HG03280 (cell line): Measurements from ENCODE around the gene CCL1.

ENCODE experiments used
- ATAC-seq: cut with Tn5 transposase; IDR thresholded peaks from one replicate; pipeline ENCODE4 v1.9.1; 2021; ENCODE audit warnings: mild to moderate bottlenecking, moderate library complexity; ENCODE audit not compliant: unreplicated experiment

The CCL1 gene

GRCh38 chr17:34363183-34363661 is at the start of gene CCL1:
TSS of gene CCL1 (minus strand) at chr17:34363233. CDS start at chr17:34363161, 72 bp downstream.
- no peak for ATAC-seq

- no peak for ATAC-seq
These were observed 49.5 kb upstream of the CCL1 start for GRCh38 chr17:34412534-34412933.

GRCh38 chr17:34411646-34412421 is 48.8 kb upstream of the CCL1 start:
- no peak for ATAC-seq

- ATAC-seq, result no peak
These were observed 46.3 kb upstream of the CCL1 start for GRCh38 chr17:34409352-34409751.

- ATAC-seq, result no peak
These were observed 45.4 kb upstream of the CCL1 start for GRCh38 chr17:34408439-34408838.

GRCh38 chr17:34406226-34406625 is 43.2 kb upstream of the CCL1 start:
- ATAC-seq, result no peak

- ATAC-seq, result no peak
These were observed 40.0 kb upstream of the CCL1 start for GRCh38 chr17:34403006-34403405.

- ATAC-seq, result no peak
These were observed 38.1 kb upstream of the CCL1 start for GRCh38 chr17:34401165-34401564.

GRCh38 chr17:34400301-34400931 is 37.4 kb upstream of the CCL1 start:
- no peak for ATAC-seq

GRCh38 chr17:34399725-34400124 is 36.7 kb upstream of the CCL1 start:
- no peak for ATAC-seq

GRCh38 chr17:34398990-34399389 is 36.0 kb upstream of the CCL1 start:
- ATAC-seq, result no peak

- no peak for ATAC-seq
These were observed 34.2 kb upstream of the CCL1 start for GRCh38 chr17:34397265-34397664.

GRCh38 chr17:34393401-34393800 is 30.4 kb upstream of the CCL1 start:
- no peak for ATAC-seq

GRCh38 chr17:34391241-34391640 is 28.2 kb upstream of the CCL1 start:
- ATAC-seq, result no peak

- no peak for ATAC-seq
These were observed 27.6 kb upstream of the CCL1 start for GRCh38 chr17:34390649-34391048.

GRCh38 chr17:34389126-34389750 is 26.2 kb upstream of the CCL1 start:
- no peak for ATAC-seq

- no peak for ATAC-seq
These were observed 24.5 kb upstream of the CCL1 start for GRCh38 chr17:34387566-34387965.

- ATAC-seq, result no peak
These were observed 23.9 kb upstream of the CCL1 start for GRCh38 chr17:34386697-34387550.

- ATAC-seq, result no peak
These were observed 23.3 kb upstream of the CCL1 start for GRCh38 chr17:34386343-34386696.

GRCh38 chr17:34384822-34385605 is 22.0 kb upstream of the CCL1 start:
- ATAC-seq, result no peak
